ENCODE results near the gene TACR2. TPM values are rescaled to one million over a fixed set of nuclear protein-coding genes. Genes with fewer than 3 reads are reported as not detected.

Gene TACR2
- polyA plus RNA-seq, 2 of the 4 experiments (the other 2 are of a cell fraction): 0.09 to 0.16 TPM

DNA sequence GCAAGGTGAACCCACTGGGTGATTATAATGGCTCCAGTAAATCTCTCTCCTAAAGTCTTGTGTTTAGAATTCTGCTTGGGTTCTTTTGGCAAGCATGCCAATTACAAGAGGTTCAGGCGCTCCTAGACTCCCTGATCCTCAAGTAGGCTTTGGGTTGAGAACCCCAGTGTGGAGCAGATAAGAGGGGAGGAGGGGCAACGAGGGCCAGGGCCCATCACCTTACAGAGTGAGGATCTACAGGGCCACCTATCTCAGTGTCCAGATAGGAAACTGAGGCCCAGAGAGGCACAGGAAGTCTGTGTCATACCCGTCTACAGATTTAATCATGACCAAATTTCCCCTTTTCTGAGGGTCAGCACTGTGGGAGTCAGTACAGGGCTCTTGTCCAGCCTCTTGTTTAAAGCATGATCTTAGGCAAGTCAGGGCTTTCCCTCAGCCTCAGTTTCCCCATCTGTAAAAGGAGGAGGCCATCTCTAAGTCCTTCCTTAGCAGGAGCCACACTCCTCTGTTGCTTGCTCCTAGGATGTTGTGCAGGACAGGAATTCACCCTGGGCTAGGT is 4.4 kb downstream of the TACR2 start:
- no peak overlapping the region for H3K4me2 ChIP-seq
- peaks cover 12% of the 10 kb centered on the region for H3K4me1 ChIP-seq
- ATAC-seq (no peak), DNase-seq (ENCODE audit: low read depth in 1 of 2, low spot score in 1 of 2) (no peak), FAIRE-seq (no peak)
- CTCF ChIA-PET: interaction anchor here (1.2 to 2.8 kb wide), 4 partner anchors 10 to 226 kb away, joined by 3 to 18 read pairs (median 6); no protein-coding TSS in a partner anchor
- POLR2A ChIA-PET: no interaction called here
- H3K4me3 ChIP-seq: no peak overlapping the region
- no peak overlapping the region for H3K27ac ChIP-seq
- 65% methylated on average over 3 of the region's 3 CpGs for WGBS (ENCODE audit: missing lambda C conversion rate)
- no peak for TF ChIP-seq CBX8 (IDR thresholded peaks at IDR 0.05)
- no peaks in the 10 kb centered on the region for H3K9me3 ChIP-seq

DNA sequence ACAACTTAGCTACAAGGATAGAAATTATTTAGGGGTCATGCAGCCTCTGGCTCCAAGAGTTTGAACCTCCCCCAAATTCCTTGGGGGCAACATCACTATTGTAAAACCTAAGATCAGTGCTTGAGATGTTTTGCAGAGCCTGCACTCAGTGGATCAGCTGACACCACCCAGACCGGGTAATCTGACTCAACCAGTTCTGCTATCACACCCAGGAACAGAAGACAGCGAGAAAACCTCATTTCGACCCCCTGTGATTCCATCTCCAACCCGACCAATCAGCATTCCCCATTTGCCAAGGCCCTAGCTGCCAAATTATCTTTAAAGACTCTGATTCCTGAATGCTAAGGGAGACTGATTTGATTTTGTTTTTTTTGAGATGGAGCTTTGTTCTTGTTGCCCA is 5.2 kb downstream of the TACR2 start:
- FAIRE-seq: no peak
- ChIA-PET CTCF (interaction anchor here (0.8 to 2.1 kb wide), 11 partner anchors 8 to 503 kb away, joined by 3 to 12 read pairs (median 5); no protein-coding TSS in a partner anchor), POLR2A (no interaction called here)
- Histone ChIP-seq H3K27ac (no peak overlapping the region), H3K9me3 (no peaks in the 10 kb centered on the region), H3K4me1 (peaks cover 14% of the 10 kb centered on the region), H3K4me3 (no peak overlapping the region), H3K4me2 (no peak overlapping the region)
- ATAC-seq: no peak
- 63% methylated on average over 4 of the region's 4 CpGs for WGBS (ENCODE audit: missing lambda C conversion rate)
- no peak for DNase-seq (ENCODE audit: low read depth in 1 of 2, low spot score in 1 of 2)
- no peak for TF ChIP-seq FOSB (CRISPR knock-in tag; IDR thresholded peaks at IDR 0.05)
- TF ChIP-seq CHD2 (IDR thresholded peaks at IDR 0.05; ENCODE audit: low read length, partially characterized antibody): no peak
- TF ChIP-seq EHMT2 (IDR thresholded peaks at IDR 0.05; ENCODE audit: low read depth): no peak
- TF ChIP-seq, protein P1, sequence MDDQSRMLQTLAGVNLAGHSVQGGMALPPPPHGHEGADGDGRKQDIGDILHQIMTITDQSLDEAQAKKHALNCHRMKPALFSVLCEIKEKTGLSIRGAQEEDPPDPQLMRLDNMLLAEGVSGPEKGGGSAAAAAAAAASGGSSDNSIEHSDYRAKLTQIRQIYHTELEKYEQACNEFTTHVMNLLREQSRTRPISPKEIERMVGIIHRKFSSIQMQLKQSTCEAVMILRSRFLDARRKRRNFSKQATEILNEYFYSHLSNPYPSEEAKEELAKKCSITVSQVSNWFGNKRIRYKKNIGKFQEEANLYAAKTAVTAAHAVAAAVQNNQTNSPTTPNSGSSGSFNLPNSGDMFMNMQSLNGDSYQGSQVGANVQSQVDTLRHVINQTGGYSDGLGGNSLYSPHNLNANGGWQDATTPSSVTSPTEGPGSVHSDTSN (IDR thresholded peaks at IDR 0.05): no peak
- no peak for TF ChIP-seq NR3C1 (IDR thresholded peaks at IDR 0.05)
- TF ChIP-seq JUN (IDR thresholded peaks at IDR 0.05): no peak
- no peak for TF ChIP-seq PHF8 (IDR thresholded peaks at IDR 0.05; ENCODE audit: borderline replicate concordance, low read depth)
- TF ChIP-seq POLR2A (IDR thresholded peaks at IDR 0.05; ENCODE audit: low read length): no peak
- no peak for TF ChIP-seq MAZ (IDR thresholded peaks at IDR 0.05; ENCODE audit: borderline replicate concordance, low read depth, low read length)
- TF ChIP-seq EP300 (IDR thresholded peaks at IDR 0.05): no peak

DNA sequence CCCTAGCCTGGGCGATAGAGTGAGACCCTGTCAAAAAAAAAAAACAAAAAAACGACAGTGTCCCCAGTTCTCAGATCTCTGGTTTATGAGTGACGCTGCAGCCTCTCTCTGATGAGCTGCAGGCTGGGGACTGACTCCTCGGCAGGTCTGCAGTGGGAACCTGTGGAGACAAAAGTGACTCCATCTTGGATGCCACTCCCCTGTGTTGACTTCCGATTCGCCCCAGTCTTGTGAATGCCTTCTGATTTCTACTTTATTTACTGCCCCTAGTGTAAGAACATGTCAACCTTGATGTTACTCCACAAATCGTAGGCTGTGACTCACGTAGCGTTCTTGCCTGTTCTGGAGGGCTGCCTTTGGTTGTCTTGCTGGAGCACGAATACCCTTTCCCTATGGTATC is 6.2 kb downstream of the TACR2 start:
- ChIA-PET CTCF (interaction anchor here (1.1 to 2.1 kb wide), 10 partner anchors 9 to 504 kb away, joined by 3 to 12 read pairs (median 4); no protein-coding TSS in a partner anchor), POLR2A (no interaction called here)
- no peaks in the 10 kb centered on the region for H3K9me3 ChIP-seq
- H3K4me1 ChIP-seq: peaks cover 14% of the 10 kb centered on the region
- no peak overlapping the region for H3K4me2 ChIP-seq
- ATAC-seq (no peak), DNase-seq (ENCODE audit: low read depth in 1 of 2, low spot score in 1 of 2) (no peak), FAIRE-seq (no peak)
- WGBS (ENCODE audit: missing lambda C conversion rate): 88% methylated on average over 10 of the region's 10 CpGs
- TF ChIP-seq, protein P2, sequence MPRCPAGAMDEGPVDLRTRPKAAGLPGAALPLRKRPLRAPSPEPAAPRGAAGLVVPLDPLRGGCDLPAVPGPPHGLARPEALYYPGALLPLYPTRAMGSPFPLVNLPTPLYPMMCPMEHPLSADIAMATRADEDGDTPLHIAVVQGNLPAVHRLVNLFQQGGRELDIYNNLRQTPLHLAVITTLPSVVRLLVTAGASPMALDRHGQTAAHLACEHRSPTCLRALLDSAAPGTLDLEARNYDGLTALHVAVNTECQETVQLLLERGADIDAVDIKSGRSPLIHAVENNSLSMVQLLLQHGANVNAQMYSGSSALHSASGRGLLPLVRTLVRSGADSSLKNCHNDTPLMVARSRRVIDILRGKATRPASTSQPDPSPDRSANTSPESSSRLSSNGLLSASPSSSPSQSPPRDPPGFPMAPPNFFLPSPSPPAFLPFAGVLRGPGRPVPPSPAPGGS (IDR thresholded peaks at IDR 0.05): no peak
- TF ChIP-seq POLR2AphosphoS2 (conservative IDR thresholded peaks at IDR 0.05; ENCODE audit: low read length) (no peak), CHD2 (IDR thresholded peaks at IDR 0.05; ENCODE audit: low read length, partially characterized antibody) (no peak), CBX8 (IDR thresholded peaks at IDR 0.05) (no peak), FOXS1 (CRISPR knock-in tag; IDR thresholded peaks at IDR 0.05) (no peak), SREBF2 (IDR thresholded peaks at IDR 0.05) (no peak), PHF8 (IDR thresholded peaks at IDR 0.05; ENCODE audit: borderline replicate concordance, low read depth) (no peak), NPAS2 (CRISPR knock-in tag; IDR thresholded peaks at IDR 0.05; ENCODE audit: borderline replicate concordance) (no peak), RFX5 (IDR thresholded peaks at IDR 0.05) (no peak)
- TF ChIP-seq, protein P3, sequence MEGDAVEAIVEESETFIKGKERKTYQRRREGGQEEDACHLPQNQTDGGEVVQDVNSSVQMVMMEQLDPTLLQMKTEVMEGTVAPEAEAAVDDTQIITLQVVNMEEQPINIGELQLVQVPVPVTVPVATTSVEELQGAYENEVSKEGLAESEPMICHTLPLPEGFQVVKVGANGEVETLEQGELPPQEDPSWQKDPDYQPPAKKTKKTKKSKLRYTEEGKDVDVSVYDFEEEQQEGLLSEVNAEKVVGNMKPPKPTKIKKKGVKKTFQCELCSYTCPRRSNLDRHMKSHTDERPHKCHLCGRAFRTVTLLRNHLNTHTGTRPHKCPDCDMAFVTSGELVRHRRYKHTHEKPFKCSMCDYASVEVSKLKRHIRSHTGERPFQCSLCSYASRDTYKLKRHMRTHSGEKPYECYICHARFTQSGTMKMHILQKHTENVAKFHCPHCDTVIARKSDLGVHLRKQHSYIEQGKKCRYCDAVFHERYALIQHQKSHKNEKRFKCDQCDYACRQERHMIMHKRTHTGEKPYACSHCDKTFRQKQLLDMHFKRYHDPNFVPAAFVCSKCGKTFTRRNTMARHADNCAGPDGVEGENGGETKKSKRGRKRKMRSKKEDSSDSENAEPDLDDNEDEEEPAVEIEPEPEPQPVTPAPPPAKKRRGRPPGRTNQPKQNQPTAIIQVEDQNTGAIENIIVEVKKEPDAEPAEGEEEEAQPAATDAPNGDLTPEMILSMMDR (IDR thresholded peaks at IDR 0.05): no peak
- TF ChIP-seq, protein P4, sequence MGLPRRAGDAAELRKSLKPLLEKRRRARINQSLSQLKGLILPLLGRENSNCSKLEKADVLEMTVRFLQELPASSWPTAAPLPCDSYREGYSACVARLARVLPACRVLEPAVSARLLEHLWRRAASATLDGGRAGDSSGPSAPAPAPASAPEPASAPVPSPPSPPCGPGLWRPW (IDR thresholded peaks at IDR 0.05): no peak
- H3K27ac ChIP-seq: no peak overlapping the region
- no peak overlapping the region for H3K4me3 ChIP-seq
